Inferior parietal cortex (tissue), 1 donor: Measurements from ENCODE around the gene RHEBL1.
"Not testable (repeated sequence)": the region's sequence is repeated elsewhere in the genome, so short reads cannot be mapped to it uniquely, and the experiment has no call there.

Source experiments
- DNase-seq: peaks from one replicate; pipeline ENCODE4 v3.0.0-alpha.2; 2016; ENCODE audit errors: extremely low spot score

Gene RHEBL1

GRCh38 chr12:49089821-49090773 is 20.3 kb upstream of the RHEBL1 start:
- no peak for DNase-seq

- DNase-seq, result no peak
Observed at GRCh38 chr12:49088932-49089330, 19.2 kb upstream of the RHEBL1 start.

- DNase-seq, result peak; percentile 93
Observed at GRCh38 chr12:49088150-49088931, 18.6 kb upstream of the RHEBL1 start.

- no peak for DNase-seq
Observed at GRCh38 chr12:49086116-49086515, 16.3 kb upstream of the RHEBL1 start.

- DNase-seq, result no peak
Observed at GRCh38 chr12:49084438-49084837, 14.7 kb upstream of the RHEBL1 start.

GRCh38 chr12:49079793-49080192 is 10.0 kb upstream of the RHEBL1 start:
- no peak for DNase-seq

- no peak for DNase-seq
Observed at GRCh38 chr12:49070971-49071370, 1.2 kb upstream of the RHEBL1 start.

GRCh38 chr12:49068879-49069506 is 786 bp downstream of the RHEBL1 start:
- DNase-seq, result no peak

GRCh38 chr12:49066120-49066519 is 3.7 kb downstream of the RHEBL1 start:
- DNase-seq, result no peak

- DNase-seq, result no peak
Observed at GRCh38 chr12:49064767-49065152, 5.0 kb downstream of the RHEBL1 start.

GRCh38 chr12:49061916-49062315 is 7.9 kb downstream of the RHEBL1 start:
- DNase-seq, result not testable (repeated sequence)

- DNase-seq, result no peak
Observed at GRCh38 chr12:49061157-49061650, 8.6 kb downstream of the RHEBL1 start.

GRCh38 chr12:49060237-49061156 is 9.3 kb downstream of the RHEBL1 start, which contains the start of gene KMT2D:
TSS of gene KMT2D (minus strand) at chr12:49060794. CDS start at chr12:49055324, 5,470 bp downstream.
- peak; percentile 93 for DNase-seq

GRCh38 chr12:49059299-49060171 is 10.2 kb downstream of the RHEBL1 start:
- no peak for DNase-seq

GRCh38 chr12:49059045-49059298 is 10.8 kb downstream of the RHEBL1 start:
- no peak for DNase-seq

GRCh38 chr12:49058366-49059044 is 11.3 kb downstream of the RHEBL1 start:
- no peak for DNase-seq

GRCh38 chr12:49057888-49058287 is 11.9 kb downstream of the RHEBL1 start:
- no peak for DNase-seq

- peak; percentile 73 for DNase-seq
Observed at GRCh38 chr12:49055978-49056754, 13.6 kb downstream of the RHEBL1 start.

GRCh38 chr12:49055092-49055491 is 14.7 kb downstream of the RHEBL1 start:
- no peak for DNase-seq
